Tongue (tissue), 2 donors: ENCODE measurements around the gene MS4A15. TPM values are rescaled to one million over a fixed set of nuclear protein-coding genes. Genes with fewer than 3 reads are reported as not detected.
"Not testable (repeated sequence)": the region's sequence is repeated elsewhere in the genome, so short reads cannot be mapped to it uniquely, and the experiment has no call there.

Experiments
- DNase-seq: peaks from one replicate; pipeline ENCODE4 v3.0.0-alpha.2; 2015
- total RNA-seq: library from RNA; depleted of rRNA; stranded (reverse); fragments of >200 nt; gene quantifications from one replicate; pipeline ENCODE4 v1.2.3, GENCODE V29; 2014

The MS4A15 gene
- total RNA-seq, 1 donor from 2014 or later = not detected

- no peak for DNase-seq
These were observed 1.8 kb upstream of the MS4A15 start for GRCh38 chr11:60754887-60755286.

GRCh38 chr11:60757231-60757800 lies 649 bp downstream of the MS4A15 start:
- no peak for DNase-seq

- DNase-seq = not testable (repeated sequence)
These were observed 2.0 kb downstream of the MS4A15 start for GRCh38 chr11:60758671-60759070.

- not testable (repeated sequence) for DNase-seq
These were observed 3.0 kb downstream of the MS4A15 start for GRCh38 chr11:60759438-60760225.

GRCh38 chr11:60761436-60762190 lies 4.9 kb downstream of the MS4A15 start:
- DNase-seq = peak; percentile 83

DNA sequence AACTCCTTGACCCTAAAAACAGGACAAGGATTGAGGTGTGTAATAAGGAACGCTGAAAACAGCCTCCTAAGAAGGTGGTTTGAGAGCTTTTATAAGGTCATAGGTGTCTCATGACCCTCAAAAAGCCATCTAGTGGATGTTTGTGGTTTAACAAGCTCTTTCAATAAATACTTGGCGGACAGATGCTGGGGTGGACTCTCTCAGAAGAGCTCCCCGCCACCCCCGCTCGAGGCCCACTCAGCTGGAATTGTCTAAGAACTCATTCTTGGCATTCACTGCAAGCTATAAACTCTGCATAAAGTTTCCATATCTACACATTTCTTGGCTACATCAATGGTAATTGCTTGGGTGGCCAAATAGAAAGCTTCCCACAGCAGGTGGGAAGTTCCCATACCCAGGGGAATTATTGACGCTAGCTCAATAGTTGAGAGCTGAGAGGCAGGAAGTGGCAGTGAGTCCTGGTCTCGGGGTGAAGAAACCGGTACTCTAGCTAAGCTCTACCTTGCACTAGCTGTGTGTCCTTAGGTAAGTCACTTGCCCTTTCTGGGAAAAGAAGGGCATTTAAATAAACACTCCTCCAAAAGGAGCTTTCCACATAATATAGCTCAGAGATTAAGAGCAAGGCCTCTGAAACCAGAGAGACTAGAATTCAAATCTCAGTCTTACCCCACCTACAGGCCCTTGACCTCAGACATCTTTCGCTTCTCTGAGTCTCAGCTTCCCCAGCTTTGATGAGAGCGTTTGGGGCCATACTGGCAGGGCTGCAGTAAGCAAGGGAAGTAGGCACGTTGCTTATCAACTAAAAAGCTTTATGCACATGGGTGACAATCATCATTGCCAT lies 6.4 kb downstream of the MS4A15 start:
- DNase-seq = peak; percentile 78

GRCh38 chr11:60763692-60764369 lies 7.2 kb downstream of the MS4A15 start:
- no peak for DNase-seq

GRCh38 chr11:60764879-60765278 lies 8.2 kb downstream of the MS4A15 start:
- no peak for DNase-seq

DNA sequence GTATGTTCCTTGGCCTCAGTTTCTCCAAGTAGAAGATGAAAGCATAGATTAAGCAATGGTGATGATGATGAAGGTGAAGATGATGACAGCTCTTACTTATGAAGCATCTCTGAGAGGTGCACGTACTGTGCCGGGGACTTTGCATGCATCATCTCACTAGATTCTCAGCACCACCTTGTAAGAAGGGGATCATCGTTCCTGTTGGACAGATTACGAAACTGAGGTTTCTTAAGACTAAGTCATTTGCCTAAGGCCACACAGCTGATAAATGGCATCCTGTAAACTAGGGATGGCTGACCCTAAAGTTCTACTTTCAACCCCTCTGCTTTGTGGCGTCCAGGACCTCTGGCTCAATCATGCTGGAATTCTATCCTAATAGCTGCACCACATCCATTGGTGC lies 8.7 kb downstream of the MS4A15 start:
- DNase-seq = no peak

GRCh38 chr11:60766547-60766946 lies 9.9 kb downstream of the MS4A15 start:
- DNase-seq = no peak

GRCh38 chr11:60767388-60767811 lies 10.7 kb downstream of the MS4A15 start:
- peak; percentile 25 for DNase-seq

DNA sequence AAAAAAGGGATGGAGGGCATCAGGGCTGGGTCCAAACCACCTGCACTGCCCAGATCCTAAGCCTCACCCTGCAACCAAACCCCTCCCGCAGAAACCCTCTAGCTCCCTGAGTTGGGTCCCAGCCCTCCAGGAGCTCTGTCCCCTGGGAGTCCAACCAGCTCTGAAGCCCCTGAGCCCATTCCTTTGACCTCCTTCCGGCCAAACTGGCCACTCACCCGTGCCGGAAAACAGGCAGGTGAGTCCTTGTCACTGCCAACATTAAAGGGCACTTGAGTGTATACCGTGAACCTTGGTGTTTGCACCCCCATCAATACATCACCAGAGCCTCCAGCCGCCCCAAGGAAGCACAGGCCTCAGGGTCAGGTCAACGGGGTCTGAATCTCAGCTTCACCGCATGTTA lies 11.5 kb downstream of the MS4A15 start:
- DNase-seq = no peak

DNA sequence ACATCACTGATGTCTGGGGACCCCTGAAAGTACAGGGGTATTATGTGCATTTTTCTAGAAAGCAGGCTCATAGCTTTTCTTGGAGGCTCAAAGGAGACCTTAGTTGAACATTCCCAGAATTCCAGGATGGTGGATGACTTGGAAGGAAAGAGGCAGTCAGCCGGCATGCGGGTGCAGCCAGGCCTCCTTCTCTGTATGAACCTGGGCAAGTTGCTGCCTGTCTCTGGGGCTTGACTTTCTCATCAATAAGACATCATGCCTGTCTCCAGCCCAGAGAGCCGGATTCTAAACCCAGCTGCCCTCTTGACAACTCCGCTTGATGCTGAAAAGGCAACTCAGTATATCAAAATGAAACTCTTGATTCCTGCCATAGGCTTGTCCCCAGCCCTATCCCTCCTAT lies 12.6 kb downstream of the MS4A15 start:
- DNase-seq = no peak

- no peak for DNase-seq
These were observed 13.1 kb downstream of the MS4A15 start for GRCh38 chr11:60769811-60770210.

DNA sequence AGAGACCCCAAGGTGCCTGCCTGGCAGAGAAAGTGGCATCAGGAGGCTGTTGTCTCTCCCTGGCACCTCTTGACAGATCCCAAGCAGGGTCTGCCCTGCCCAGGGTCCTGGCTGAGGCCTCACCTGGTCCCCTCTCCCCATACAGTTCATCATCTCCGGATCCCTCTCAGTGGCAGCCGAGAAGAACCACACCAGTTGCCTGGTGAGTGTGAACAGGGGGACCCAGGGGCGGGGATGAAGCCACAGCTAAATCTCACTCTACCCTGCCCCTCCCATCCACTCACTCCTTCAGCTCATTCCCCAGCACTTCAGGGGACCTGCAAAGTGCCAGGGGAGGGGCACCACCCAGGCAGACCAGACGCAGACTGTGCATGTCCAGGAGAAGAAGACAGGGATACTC lies 14.5 kb downstream of the MS4A15 start:
- DNase-seq = no peak

GRCh38 chr11:60771879-60772525 lies 15.3 kb downstream of the MS4A15 start:
- DNase-seq = no peak

- DNase-seq = no peak
These were observed 16.0 kb downstream of the MS4A15 start for GRCh38 chr11:60772666-60773065.

DNA sequence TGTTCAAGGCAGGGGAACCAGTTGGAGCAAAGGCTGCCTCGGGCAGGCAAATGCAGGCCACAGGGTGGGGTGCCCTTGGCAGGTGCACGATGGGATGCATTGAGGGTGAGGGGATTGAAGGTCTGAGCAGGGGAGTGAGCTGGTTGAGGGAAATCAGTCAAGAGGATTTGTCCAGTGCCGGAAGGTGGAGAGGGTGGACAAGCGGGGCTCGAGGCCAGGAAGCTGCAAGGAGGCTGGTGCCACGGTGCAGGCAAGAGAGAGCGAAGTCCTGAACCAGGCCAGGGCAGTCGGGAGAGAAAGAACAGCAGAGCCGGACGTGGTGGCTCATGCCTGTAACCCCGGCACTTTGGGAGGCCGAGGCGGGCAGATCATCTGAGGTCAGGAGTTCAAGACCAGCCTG lies 18.1 kb downstream of the MS4A15 start:
- no peak for DNase-seq

DNA sequence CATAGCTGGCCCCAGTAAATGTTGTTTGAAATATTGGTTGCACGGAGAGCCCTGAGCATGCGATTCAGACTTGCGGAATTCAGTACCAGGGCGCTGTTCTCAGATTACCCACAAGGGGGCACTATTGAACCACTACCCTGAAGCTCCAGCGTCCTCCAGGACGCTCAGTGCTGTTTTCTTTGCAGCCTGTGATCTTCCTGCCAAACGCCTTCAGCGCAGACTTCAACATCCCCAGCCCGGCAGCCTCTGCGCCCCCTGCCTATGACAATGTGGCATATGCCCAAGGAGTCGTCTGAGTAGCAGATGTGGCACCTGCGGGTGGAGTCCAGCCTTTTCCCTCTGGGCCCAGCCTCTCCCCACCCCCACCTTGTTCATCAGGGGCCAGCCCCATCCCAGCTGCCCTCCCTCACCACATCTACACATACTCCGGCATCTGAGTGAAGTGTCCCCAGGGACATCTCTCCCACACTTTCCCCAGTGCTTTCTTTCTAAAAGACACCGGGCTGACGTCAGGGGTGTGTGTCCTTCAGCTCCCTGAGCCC lies 18.8 kb downstream of the MS4A15 start:
- peak; percentile 96 for DNase-seq

DNA sequence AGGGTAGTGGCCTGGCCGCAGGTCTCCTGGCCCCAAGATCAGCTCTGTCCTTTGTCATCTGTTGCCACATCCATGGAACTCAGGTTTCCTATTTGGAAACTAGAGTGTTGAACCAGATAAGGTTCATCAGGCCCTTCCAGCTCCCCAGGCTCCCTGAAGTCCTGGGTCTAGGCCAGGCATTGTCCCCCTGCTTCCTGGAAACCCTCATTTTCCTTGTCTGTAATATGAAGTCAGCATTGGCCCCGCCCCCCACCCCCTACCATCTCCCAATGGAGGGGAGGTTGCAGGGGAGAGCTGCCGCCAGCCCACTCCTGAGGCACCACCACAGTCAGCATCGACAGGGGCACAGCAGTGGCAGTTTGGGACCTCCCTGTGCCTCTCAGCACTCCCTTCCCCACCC lies 19.5 kb downstream of the MS4A15 start:
- no peak for DNase-seq

- DNase-seq = no peak
These were observed 20.4 kb downstream of the MS4A15 start for GRCh38 chr11:60777106-60777505.
